SK-N-SH treated with all-trans-retinoic acid at 6 μM for 48 hours (cell line): ENCODE measurements around the gene STPG2.

Source experiments
- CSDC2 ChIP-seq: fragments of 250-450 bp; sonication (Bioruptor Pico); IDR thresholded peaks from 2 replicates; pipeline ENCODE4 v1.5.0; 2020; ENCODE audit warnings: mild to moderate bottlenecking, moderate library complexity
- ESRRG ChIP-seq: fragments of 250-450 bp; sonication (Bioruptor Pico); IDR thresholded peaks from 2 replicates; pipeline ENCODE4 v1.6.1; 2021; ENCODE audit warnings: mild to moderate bottlenecking
- GLIS3 ChIP-seq: fragments of 250-450 bp; sonication (Bioruptor Pico); IDR thresholded peaks from 2 replicates; pipeline ENCODE4 v1.5.0; 2020; ENCODE audit warnings: mild to moderate bottlenecking, moderate library complexity
- OSR1 ChIP-seq: fragments of 250-450 bp; sonication (Bioruptor Pico); IDR thresholded peaks from 2 replicates; pipeline ENCODE4 v1.8.0; 2022; ENCODE audit warnings: moderate library complexity, mild to moderate bottlenecking, inconsistent platforms
- PPARA ChIP-seq: fragments of 250-450 bp; sonication (Bioruptor Pico); IDR thresholded peaks from 2 replicates; pipeline ENCODE4 v1.5.0; 2020; ENCODE audit warnings: mild to moderate bottlenecking, borderline replicate concordance
- ZNF70 ChIP-seq: fragments of 450-650 bp; formaldehyde crosslinking; IDR thresholded peaks from 2 replicates; pipeline ENCODE4 v1.5.0; 2020; ENCODE audit warnings: mild to moderate bottlenecking, moderate library complexity
- TF ChIP-seq, protein P1 (sequence below): fragments of 250-450 bp; sonication (Bioruptor Pico); IDR thresholded peaks from 2 replicates; pipeline ENCODE4 v1.5.1; 2021; ENCODE audit warnings: mild to moderate bottlenecking, moderate library complexity
- TF ChIP-seq, protein P2 (sequence below): fragments of 250-450 bp; sonication (Bioruptor Pico); IDR thresholded peaks from 2 replicates; pipeline ENCODE4 v1.5.1; 2020; ENCODE audit warnings: low read depth, mild to moderate bottlenecking, moderate library complexity
- TF ChIP-seq, protein P3 (sequence below): fragments of 250-450 bp; sonication (Bioruptor Pico); IDR thresholded peaks from 2 replicates; pipeline ENCODE4 v1.8.0; 2020; ENCODE audit warnings: mild to moderate bottlenecking, moderate library complexity, borderline replicate concordance

DNA sequence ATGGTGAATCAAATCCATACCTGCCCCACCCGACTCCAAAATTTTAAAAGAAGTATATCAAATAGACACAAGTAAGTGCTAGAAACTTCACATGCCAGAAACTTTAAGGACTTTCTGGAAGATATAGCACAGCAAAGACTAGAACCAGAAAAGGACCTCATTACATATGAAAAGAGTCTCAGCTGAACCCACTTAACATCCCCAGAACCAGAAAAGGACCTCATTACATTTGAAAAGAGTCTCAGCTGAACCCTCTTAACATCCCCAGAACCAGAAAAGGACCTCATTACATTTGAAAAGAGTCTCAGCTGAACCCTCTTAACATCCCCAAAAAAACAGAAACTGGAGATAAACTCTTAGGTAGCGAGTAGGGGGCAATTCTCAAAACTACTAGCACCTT, 32.3 kb downstream of the STPG2 start:
- TF ChIP-seq ZNF70 (no peak), GLIS3 (no peak), CSDC2 (CRISPR knock-in tag) (no peak), OSR1 (CRISPR knock-in tag) (no peak), PPARA (no peak), ESRRG (CRISPR knock-in tag) (no peak)
- TF ChIP-seq, protein P1, sequence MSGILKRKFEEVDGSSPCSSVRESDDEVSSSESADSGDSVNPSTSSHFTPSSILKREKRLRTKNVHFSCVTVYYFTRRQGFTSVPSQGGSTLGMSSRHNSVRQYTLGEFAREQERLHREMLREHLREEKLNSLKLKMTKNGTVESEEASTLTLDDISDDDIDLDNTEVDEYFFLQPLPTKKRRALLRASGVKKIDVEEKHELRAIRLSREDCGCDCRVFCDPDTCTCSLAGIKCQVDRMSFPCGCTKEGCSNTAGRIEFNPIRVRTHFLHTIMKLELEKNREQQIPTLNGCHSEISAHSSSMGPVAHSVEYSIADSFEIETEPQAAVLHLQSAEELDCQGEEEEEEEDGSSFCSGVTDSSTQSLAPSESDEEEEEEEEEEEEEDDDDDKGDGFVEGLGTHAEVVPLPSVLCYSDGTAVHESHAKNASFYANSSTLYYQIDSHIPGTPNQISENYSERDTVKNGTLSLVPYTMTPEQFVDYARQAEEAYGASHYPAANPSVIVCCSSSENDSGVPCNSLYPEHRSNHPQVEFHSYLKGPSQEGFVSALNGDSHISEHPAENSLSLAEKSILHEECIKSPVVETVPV (CRISPR knock-in tag) = no peak
- TF ChIP-seq, protein P2, sequence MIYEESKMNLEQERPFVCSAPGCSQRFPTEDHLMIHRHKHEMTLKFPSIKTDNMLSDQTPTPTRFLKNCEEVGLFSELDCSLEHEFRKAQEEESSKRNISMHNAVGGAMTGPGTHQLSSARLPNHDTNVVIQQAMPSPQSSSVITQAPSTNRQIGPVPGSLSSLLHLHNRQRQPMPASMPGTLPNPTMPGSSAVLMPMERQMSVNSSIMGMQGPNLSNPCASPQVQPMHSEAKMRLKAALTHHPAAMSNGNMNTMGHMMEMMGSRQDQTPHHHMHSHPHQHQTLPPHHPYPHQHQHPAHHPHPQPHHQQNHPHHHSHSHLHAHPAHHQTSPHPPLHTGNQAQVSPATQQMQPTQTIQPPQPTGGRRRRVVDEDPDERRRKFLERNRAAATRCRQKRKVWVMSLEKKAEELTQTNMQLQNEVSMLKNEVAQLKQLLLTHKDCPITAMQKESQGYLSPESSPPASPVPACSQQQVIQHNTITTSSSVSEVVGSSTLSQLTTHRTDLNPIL = no peak
- TF ChIP-seq, protein P3, sequence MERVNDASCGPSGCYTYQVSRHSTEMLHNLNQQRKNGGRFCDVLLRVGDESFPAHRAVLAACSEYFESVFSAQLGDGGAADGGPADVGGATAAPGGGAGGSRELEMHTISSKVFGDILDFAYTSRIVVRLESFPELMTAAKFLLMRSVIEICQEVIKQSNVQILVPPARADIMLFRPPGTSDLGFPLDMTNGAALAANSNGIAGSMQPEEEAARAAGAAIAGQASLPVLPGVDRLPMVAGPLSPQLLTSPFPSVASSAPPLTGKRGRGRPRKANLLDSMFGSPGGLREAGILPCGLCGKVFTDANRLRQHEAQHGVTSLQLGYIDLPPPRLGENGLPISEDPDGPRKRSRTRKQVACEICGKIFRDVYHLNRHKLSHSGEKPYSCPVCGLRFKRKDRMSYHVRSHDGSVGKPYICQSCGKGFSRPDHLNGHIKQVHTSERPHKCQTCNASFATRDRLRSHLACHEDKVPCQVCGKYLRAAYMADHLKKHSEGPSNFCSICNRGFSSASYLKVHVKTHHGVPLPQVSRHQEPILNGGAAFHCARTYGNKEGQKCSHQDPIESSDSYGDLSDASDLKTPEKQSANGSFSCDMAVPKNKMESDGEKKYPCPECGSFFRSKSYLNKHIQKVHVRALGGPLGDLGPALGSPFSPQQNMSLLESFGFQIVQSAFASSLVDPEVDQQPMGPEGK (CRISPR knock-in tag) = no peak
